Measurements from ENCODE around the gene KANK2.

Gene KANK2

DNA sequence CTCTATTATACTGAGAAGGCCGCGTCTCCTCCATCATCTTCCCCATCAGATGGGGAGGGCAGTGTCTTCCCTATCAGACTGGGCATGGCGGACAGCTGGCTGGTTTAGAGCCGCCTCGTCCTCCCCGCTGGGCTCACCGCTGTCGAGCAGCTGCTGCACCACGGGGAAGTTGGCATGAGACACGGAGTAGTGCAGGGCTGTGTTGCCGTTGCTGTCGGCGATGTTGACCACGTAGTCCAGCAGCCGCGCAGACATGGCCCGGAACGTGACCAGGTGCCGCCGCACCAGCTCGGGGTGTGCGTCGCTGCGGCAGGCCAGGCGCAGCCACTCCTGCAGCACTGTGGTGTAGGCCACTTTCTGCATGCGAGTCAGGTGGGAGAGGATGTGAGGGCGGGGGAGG, 23.0 kb downstream of the KANK2 start:
- Mint-ChIP-seq H3K4me3 (no peak overlapping the region), H3K4me1 (peaks cover 14% of the 10 kb centered on the region), H3K27me3 (ENCODE audit: low read depth, poor library complexity) (no peaks in the 10 kb centered on the region), H3K27ac (peak overlapping the region; percentile 19), H3K36me3 (ENCODE audit: low read depth) (peaks cover 33% of the 10 kb centered on the region), H3K9me3 (no peaks in the 10 kb centered on the region)
- TF ChIP-seq, protein P1, sequence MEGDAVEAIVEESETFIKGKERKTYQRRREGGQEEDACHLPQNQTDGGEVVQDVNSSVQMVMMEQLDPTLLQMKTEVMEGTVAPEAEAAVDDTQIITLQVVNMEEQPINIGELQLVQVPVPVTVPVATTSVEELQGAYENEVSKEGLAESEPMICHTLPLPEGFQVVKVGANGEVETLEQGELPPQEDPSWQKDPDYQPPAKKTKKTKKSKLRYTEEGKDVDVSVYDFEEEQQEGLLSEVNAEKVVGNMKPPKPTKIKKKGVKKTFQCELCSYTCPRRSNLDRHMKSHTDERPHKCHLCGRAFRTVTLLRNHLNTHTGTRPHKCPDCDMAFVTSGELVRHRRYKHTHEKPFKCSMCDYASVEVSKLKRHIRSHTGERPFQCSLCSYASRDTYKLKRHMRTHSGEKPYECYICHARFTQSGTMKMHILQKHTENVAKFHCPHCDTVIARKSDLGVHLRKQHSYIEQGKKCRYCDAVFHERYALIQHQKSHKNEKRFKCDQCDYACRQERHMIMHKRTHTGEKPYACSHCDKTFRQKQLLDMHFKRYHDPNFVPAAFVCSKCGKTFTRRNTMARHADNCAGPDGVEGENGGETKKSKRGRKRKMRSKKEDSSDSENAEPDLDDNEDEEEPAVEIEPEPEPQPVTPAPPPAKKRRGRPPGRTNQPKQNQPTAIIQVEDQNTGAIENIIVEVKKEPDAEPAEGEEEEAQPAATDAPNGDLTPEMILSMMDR (IDR thresholded peaks at IDR 0.05) = no peak
- DNase-seq = no peak

DNA sequence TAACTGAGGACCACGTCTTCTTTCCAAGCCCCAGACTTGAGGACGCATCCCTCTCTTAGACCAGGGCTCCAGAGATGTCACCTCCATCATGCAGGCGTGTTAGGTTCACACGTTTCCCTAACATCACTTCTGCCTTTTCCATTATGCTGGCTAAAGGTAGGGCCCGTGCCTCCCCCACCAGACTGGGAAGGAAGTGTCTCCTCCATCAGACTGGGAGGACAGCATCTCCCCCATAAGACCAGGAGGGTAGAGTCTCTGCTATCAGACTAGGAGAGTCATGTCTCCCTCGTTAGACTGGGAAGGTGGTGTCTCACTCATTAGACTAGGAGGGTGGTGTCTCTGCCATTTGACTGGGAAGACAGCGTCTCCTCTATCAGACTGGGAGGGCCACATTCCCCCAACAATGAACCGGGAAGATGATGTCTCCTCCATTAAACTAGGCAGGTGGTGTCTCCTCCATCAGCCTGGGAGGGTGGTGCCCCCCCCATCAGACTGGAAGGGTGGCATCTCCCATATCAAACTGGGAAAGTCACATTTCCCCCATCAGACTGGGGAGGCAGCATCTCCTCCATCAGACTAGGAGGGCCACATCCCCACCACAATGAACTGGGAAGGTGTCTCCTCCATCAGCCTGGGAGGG, 23.7 kb downstream of the KANK2 start:
- Mint-ChIP-seq H3K4me1 (peaks cover 12% of the 10 kb centered on the region), H3K4me3 (no peak overlapping the region), H3K9me3 (no peaks in the 10 kb centered on the region), H3K36me3 (ENCODE audit: low read depth) (peaks cover 36% of the 10 kb centered on the region), H3K27ac (no peak overlapping the region), H3K27me3 (ENCODE audit: low read depth, poor library complexity) (no peaks in the 10 kb centered on the region)
- TF ChIP-seq, protein P1 (IDR thresholded peaks at IDR 0.05) = no peak
- no peak for DNase-seq

- peak overlapping the region; percentile 72 for H3K27ac Mint-ChIP-seq
- no peak for DNase-seq
- TF ChIP-seq, protein P1 (IDR thresholded peaks at IDR 0.05) = no peak
- H3K4me3 Mint-ChIP-seq = no peak overlapping the region
- peaks cover 42% of the 10 kb centered on the region for H3K36me3 Mint-ChIP-seq (ENCODE audit: low read depth)
- no peaks in the 10 kb centered on the region for H3K9me3 Mint-ChIP-seq
- H3K4me1 Mint-ChIP-seq = peaks cover 5% of the 10 kb centered on the region
- H3K27me3 Mint-ChIP-seq (ENCODE audit: low read depth, poor library complexity) = no peaks in the 10 kb centered on the region
These were observed 24.8 kb downstream of the KANK2 start for GRCh38 chr19:11172576-11172975.

DNA sequence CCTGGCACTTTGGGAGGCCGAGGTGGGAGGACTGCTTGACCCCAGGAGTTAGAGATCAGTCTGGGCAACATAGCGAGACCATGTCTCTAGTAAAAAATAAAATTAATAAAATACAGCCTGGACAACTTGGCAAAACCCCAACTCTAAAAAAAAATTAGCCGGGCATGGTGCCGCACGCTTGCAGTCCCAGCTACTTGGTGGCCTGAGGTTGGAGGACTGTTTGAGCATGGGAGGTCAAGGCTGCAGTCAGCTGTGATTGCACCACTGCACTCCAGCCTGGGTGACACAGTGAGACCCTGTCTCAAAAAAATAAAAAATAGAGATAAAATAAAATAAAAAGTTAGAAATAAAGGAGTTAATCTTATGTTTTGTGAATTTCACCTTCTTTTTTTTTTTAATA, 26.2 kb downstream of the KANK2 start:
- Mint-ChIP-seq H3K27ac (no peak overlapping the region), H3K4me1 (peaks cover 5% of the 10 kb centered on the region), H3K4me3 (no peak overlapping the region), H3K36me3 (ENCODE audit: low read depth) (peaks cover 42% of the 10 kb centered on the region), H3K9me3 (no peaks in the 10 kb centered on the region), H3K27me3 (ENCODE audit: low read depth, poor library complexity) (no peaks in the 10 kb centered on the region)
- TF ChIP-seq, protein P1 (IDR thresholded peaks at IDR 0.05) = no peak
- DNase-seq = no peak

DNA sequence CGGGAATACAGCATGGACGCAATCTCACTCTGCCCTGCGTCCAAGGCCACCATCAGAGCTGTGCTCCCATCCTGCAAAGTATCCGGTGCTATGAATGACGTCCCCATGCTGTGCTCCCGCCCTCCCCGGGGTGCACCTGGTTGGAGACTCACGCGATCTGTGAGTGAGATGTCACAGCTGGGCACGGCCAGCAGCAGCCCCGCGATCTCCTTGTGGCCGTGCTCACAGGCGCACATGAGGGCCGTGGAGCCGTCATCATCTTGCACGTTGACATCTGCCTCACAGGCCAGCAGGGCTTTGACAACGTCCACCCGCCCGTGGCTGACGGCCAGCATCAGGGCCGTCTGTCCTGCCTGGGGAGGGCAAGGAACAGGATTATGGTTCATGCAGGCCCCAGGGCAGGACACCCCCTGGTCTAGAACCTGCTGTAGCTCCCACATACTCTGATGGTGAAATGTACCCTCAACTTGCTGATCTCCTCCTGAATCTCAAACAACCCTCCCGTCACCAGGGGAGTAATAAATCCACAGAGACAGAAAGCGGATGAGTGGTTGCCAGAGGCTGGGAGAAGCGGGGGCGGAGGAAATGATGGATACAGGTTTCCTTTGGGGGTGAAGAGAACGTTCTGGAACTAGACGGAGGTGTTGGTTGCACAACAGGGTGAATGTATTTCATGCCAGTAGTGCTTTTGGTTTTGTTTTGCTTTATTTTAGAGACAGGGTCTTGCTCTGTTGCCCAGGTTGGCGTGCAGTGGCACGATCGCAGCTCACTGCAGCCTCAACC, 27.3 kb downstream of the KANK2 start:
- TF ChIP-seq, protein P1 (IDR thresholded peaks at IDR 0.05) = no peak
- peaks cover 3% of the 10 kb centered on the region for H3K27me3 Mint-ChIP-seq (ENCODE audit: low read depth, poor library complexity)
- H3K4me1 Mint-ChIP-seq = peaks cover 5% of the 10 kb centered on the region
- H3K36me3 Mint-ChIP-seq (ENCODE audit: low read depth) = peaks cover 45% of the 10 kb centered on the region
- no peak overlapping the region for H3K4me3 Mint-ChIP-seq
- peak overlapping the region; percentile 74 for H3K27ac Mint-ChIP-seq
- no peak for DNase-seq
- H3K9me3 Mint-ChIP-seq = no peaks in the 10 kb centered on the region

All from nephron progenitor cell (in vitro differentiated cells).